Upper lobe of right lung (tissue), 1 donor: ENCODE results near the gene RILPL1. TPM values are rescaled to one million over a fixed set of nuclear protein-coding genes. Genes with fewer than 3 reads are reported as not detected.

Experiments
- ATAC-seq: fragments of 200-7000 bp; cut with Tn5 transposase; one replicate; pipeline ENCODE4 v1.9.1; 2020; ENCODE audit warnings: mild to moderate bottlenecking, moderate library complexity
- DNase-seq: peaks from one replicate; pipeline ENCODE4 v3.0.0-alpha.2; 2020
- H3K27ac ChIP-seq: fragments of 200-600 bp; one replicate; pipeline ENCODE4 v1.8.0; 2022
- H3K27me3 ChIP-seq: fragments of 200-600 bp; one replicate; pipeline ENCODE4 v1.8.0; 2022; ENCODE audit warnings: mild to moderate bottlenecking
- H3K36me3 ChIP-seq: fragments of 200-600 bp; one replicate; pipeline ENCODE4 v1.8.0; 2022
- H3K4me1 ChIP-seq: fragments of 200-600 bp; one replicate; pipeline ENCODE4 v1.8.0; 2022
- H3K4me3 ChIP-seq: fragments of 200-600 bp; one replicate; pipeline ENCODE4 v1.8.0; 2022; ENCODE audit warnings: mild to moderate bottlenecking
- H3K9me3 ChIP-seq: fragments of 200-600 bp; one replicate; pipeline ENCODE4 v1.8.0; 2022
- CTCF ChIP-seq: fragments of 200-600 bp; IDR thresholded peaks from one replicate; pipeline ENCODE4 v1.8.0; 2022; ENCODE audit warnings: antibody characterized with exemption
- intact Hi-C: fragments of 100-400 bp; cut with DNase I; formaldehyde crosslinking; loops from one replicate; pipeline ENCODE4 v1.11.0; 2022
- total RNA-seq: library from RNA; stranded (reverse); fragmentation: NEBNext Ultra II Directional; extraction: Animal tissue kit (Norgen Biotek cat#: 25700); gene quantifications from one replicate; pipeline ENCODE4 v1.2.1, GENCODE V29; 2021
- donor health status: DM: no; HTN: yes; CAD: no; lungs with severe emphysema.

The RILPL1 gene
- total RNA-seq, 1 donor from 2014 or later, result 17.9 TPM

- no peak for ATAC-seq
- Histone ChIP-seq H3K27me3 (no peaks in the 10 kb centered on the region), H3K4me3 (no peak overlapping the region), H3K9me3 (no peaks in the 10 kb centered on the region), H3K27ac (no peak overlapping the region), H3K4me1 (no peaks in the 10 kb centered on the region), H3K36me3 (peaks cover 27% of the 10 kb centered on the region)
- no peak for TF ChIP-seq CTCF
- intact Hi-C loops, result no loop called here
- no peak for DNase-seq
Observed at GRCh38 chr12:123524378-123524777, 9.1 kb downstream of the RILPL1 start.

- H3K27me3 ChIP-seq, result no peaks in the 10 kb centered on the region
- DNase-seq (no peak), ATAC-seq (no peak)
- peaks cover 27% of the 10 kb centered on the region for H3K36me3 ChIP-seq
- H3K4me3 ChIP-seq, result no peak overlapping the region
- H3K4me1 ChIP-seq, result no peaks in the 10 kb centered on the region
- no peak overlapping the region for H3K27ac ChIP-seq
- intact Hi-C loops, result no loop called here
- no peak for TF ChIP-seq CTCF
- H3K9me3 ChIP-seq, result no peaks in the 10 kb centered on the region
Observed at GRCh38 chr12:123523518-123523917, 10.0 kb downstream of the RILPL1 start.

- no peaks in the 10 kb centered on the region for H3K9me3 ChIP-seq
- DNase-seq, result no peak
- no peak overlapping the region for H3K27ac ChIP-seq
- no peak for ATAC-seq
- H3K4me3 ChIP-seq, result no peak overlapping the region
- TF ChIP-seq CTCF, result no peak
- no peaks in the 10 kb centered on the region for H3K27me3 ChIP-seq
- peaks cover 36% of the 10 kb centered on the region for H3K36me3 ChIP-seq
- H3K4me1 ChIP-seq, result no peaks in the 10 kb centered on the region
- intact Hi-C loops, result no loop called here
Observed at GRCh38 chr12:123522164-123522563, 11.4 kb downstream of the RILPL1 start.

GRCh38 chr12:123520567-123521474, 12.7 kb downstream of the RILPL1 start:
- no peak for TF ChIP-seq CTCF
- no peak overlapping the region for H3K4me3 ChIP-seq
- ATAC-seq, result no peak
- H3K27me3 ChIP-seq, result no peaks in the 10 kb centered on the region
- H3K36me3 ChIP-seq, result peaks cover 44% of the 10 kb centered on the region
- intact Hi-C loops, result no loop called here
- no peaks in the 10 kb centered on the region for H3K4me1 ChIP-seq
- H3K9me3 ChIP-seq, result no peaks in the 10 kb centered on the region
- no peak overlapping the region for H3K27ac ChIP-seq
- no peak for DNase-seq

- Histone ChIP-seq H3K4me3 (no peak overlapping the region), H3K27me3 (no peaks in the 10 kb centered on the region), H3K4me1 (no peaks in the 10 kb centered on the region), H3K36me3 (peaks cover 44% of the 10 kb centered on the region), H3K9me3 (no peaks in the 10 kb centered on the region), H3K27ac (peak overlapping the region; percentile 65)
- TF ChIP-seq CTCF, result no peak
- ATAC-seq, result peak; percentile 85
- peak; percentile 82 for DNase-seq
- intact Hi-C loops, result no loop called here
Observed at GRCh38 chr12:123519141-123520001, 14.1 kb downstream of the RILPL1 start.
